Stomach (tissue), 9 donors: ENCODE results near the gene LSAMP. TPM values are rescaled to one million over a fixed set of nuclear protein-coding genes. Genes with fewer than 3 reads are reported as not detected.

ENCODE experiments used
- DNase-seq, 2 donors: peaks; one replicate each; pipeline versions ENCODE4 v3.0.0 to v3.0.0-alpha.2; 2013 to 2019
- H3K27ac ChIP-seq, 5 donors: fragments of 200-600 bp in 4 of 5; sonication (generic) in 4 of 5; one replicate each; pipeline ENCODE4 v1.5.1; 2013 to 2019; ENCODE audit warnings: mild to moderate bottlenecking in 1 of 5, moderate library complexity in 1 of 5
- H3K27me3 ChIP-seq, 3 donors: fragments of 200-600 bp; sonication (generic); one replicate each; pipeline ENCODE4 v1.5.1; 2017 to 2019; ENCODE audit warnings: mixed run types in 1 of 3
- H3K36me3 ChIP-seq, 4 donors: fragments of 200-600 bp; sonication (generic); 1 replicate in 3 of 4; 2 replicates in 1 of 4; pipeline ENCODE4 v1.5.1; 2016 to 2019
- H3K4me1 ChIP-seq, 4 donors: fragments of 200-600 bp; sonication (generic); one replicate each; pipeline ENCODE4 v1.5.1; 2016 to 2019
- H3K4me3 ChIP-seq, 4 donors: fragments of 200-600 bp; sonication (generic) in 3 of 4; one replicate each; pipeline ENCODE4 v1.5.1; 2016 to 2019; ENCODE audit warnings: mild to moderate bottlenecking in 1 of 4
- H3K9me3 ChIP-seq, 4 donors: fragments of 200-600 bp; sonication (generic); one replicate each; pipeline ENCODE4 v1.5.1; 2016 to 2019
- EP300 ChIP-seq: sonication (generic); formaldehyde crosslinking; IDR thresholded peaks from one replicate; pipeline ENCODE4 v1.6.1; 2017; ENCODE audit warnings: antibody characterized with exemption
- POLR2A ChIP-seq, 4 donors: fragments of 450-650 bp; IDR thresholded peaks; one replicate each; pipeline ENCODE4 v1.6.1; 2016; ENCODE audit warnings: antibody characterized with exemption in 4 of 4, control low read depth in 2 of 4, mild to moderate bottlenecking in 1 of 4, moderate library complexity in 1 of 4
- POLR2AphosphoS5 ChIP-seq, 3 donors: sonication (generic); formaldehyde crosslinking; IDR thresholded peaks; one replicate each; pipeline ENCODE4 v1.6.1; 2016; ENCODE audit warnings: antibody characterized with exemption in 3 of 3
- WGBS, 5 donors: extraction: QIAGEN DNeasy Blood & Tissue Kit in 3 of 5; methylation state at CpG; one replicate each; pipeline versions ENCODE4 v1.1.5 to v1.1.7; 2013 to 2018; 5-methylcytosine and 5-hydroxymethylcytosine counted together
- intact Hi-C: fragments of 100-400 bp; cut with DNase I; formaldehyde crosslinking; loops from one replicate; pipeline ENCODE4 v1.15.1; 2023; ENCODE audit warnings: low total_unique reads
- polyA plus RNA-seq, 3 donors: library from polyadenylated mRNA; stranded (reverse); fragments of 200-250 nt; gene quantifications; one replicate each; pipeline ENCODE4 v1.2.3, GENCODE V29; 2013
- total RNA-seq, 5 donors: library from RNA; depleted of rRNA; stranded (reverse); fragments of >200 nt; gene quantifications; one replicate each; pipeline versions ENCODE4 v1.1.0 to v1.2.3, GENCODE V29; 2014 to 2016
- TF ChIP-seq, protein P1 (sequence below), 7 experiments: fragments of 450-650 bp in 4 of 7; fragments of 200-600 bp in 3 of 7; sonication (generic) in 3 of 7; IDR thresholded peaks; one replicate each; pipeline ENCODE4 v1.5.1; 2016 to 2019; ENCODE audit warnings: antibody characterized with exemption in 7 of 7, control low read depth in 2 of 7, mild to moderate bottlenecking in 1 of 7
- donor health status: healthy with polysubstance abuse.
- donor health status: Bipolar disorder and iron deficiency.
- donor health status: healthy.

Gene LSAMP
- total and polyA plus RNA-seq, 8 donors: 1.1 to 20.7 (median 1.7) TPM

DNA sequence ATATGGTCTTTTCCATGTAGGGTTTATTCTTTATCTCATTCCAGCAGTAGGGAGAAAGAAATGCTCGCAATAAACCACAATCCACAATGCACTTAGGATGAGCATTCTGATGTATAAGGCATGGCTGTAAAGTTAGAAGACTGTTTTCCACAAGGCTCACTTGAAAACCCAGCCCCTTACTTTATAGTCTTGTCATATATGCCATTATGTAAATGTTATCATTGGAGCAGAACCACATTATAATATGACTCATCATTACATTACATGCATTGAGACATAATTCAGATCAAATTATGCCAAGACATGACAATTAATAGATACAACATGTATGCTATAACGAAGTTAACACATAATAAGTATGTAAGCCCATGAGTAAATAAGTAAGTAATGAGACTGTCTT is 348.1 kb downstream of the LSAMP start:
- Histone ChIP-seq H3K27ac (no peak overlapping the region), H3K27me3 (no peaks in the 10 kb centered on the region), H3K4me1 (no peaks in the 10 kb centered on the region), H3K9me3 (no peaks in the 10 kb centered on the region), H3K4me3 (no peak overlapping the region), H3K36me3 (no peaks in the 10 kb centered on the region)
- intact Hi-C loops: no loop called here
- TF ChIP-seq POLR2AphosphoS5 (IDR thresholded peaks at IDR 0.05): no peak
- no peak for TF ChIP-seq POLR2A (IDR thresholded peaks at IDR 0.05)
- TF ChIP-seq, protein P1, sequence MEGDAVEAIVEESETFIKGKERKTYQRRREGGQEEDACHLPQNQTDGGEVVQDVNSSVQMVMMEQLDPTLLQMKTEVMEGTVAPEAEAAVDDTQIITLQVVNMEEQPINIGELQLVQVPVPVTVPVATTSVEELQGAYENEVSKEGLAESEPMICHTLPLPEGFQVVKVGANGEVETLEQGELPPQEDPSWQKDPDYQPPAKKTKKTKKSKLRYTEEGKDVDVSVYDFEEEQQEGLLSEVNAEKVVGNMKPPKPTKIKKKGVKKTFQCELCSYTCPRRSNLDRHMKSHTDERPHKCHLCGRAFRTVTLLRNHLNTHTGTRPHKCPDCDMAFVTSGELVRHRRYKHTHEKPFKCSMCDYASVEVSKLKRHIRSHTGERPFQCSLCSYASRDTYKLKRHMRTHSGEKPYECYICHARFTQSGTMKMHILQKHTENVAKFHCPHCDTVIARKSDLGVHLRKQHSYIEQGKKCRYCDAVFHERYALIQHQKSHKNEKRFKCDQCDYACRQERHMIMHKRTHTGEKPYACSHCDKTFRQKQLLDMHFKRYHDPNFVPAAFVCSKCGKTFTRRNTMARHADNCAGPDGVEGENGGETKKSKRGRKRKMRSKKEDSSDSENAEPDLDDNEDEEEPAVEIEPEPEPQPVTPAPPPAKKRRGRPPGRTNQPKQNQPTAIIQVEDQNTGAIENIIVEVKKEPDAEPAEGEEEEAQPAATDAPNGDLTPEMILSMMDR (IDR thresholded peaks at IDR 0.05): no peak
- TF ChIP-seq EP300: no peak
- WGBS, 5 donors: 59 to 92% (median 72%) methylated on average over 2 of the region's 2 CpGs
- DNase-seq: no peak

- intact Hi-C loops: no loop called here
- TF ChIP-seq EP300 (no peak), POLR2AphosphoS5 (IDR thresholded peaks at IDR 0.05) (no peak), POLR2A (IDR thresholded peaks at IDR 0.05) (no peak)
- TF ChIP-seq, protein P1 (IDR thresholded peaks at IDR 0.05): no peak
- H3K27ac ChIP-seq: no peak overlapping the region
- H3K9me3 ChIP-seq: no peaks in the 10 kb centered on the region
- H3K4me1 ChIP-seq: no peaks in the 10 kb centered on the region
- no peak overlapping the region for H3K4me3 ChIP-seq
- 85 to 98% (median 89%) methylated on average over 2 of the region's 2 CpGs for WGBS, 5 donors
- H3K36me3 ChIP-seq: no peaks in the 10 kb centered on the region
- no peak for DNase-seq
- no peaks in the 10 kb centered on the region for H3K27me3 ChIP-seq
Observed at GRCh38 chr3:116096631-116097030, 348.7 kb downstream of the LSAMP start.

DNA sequence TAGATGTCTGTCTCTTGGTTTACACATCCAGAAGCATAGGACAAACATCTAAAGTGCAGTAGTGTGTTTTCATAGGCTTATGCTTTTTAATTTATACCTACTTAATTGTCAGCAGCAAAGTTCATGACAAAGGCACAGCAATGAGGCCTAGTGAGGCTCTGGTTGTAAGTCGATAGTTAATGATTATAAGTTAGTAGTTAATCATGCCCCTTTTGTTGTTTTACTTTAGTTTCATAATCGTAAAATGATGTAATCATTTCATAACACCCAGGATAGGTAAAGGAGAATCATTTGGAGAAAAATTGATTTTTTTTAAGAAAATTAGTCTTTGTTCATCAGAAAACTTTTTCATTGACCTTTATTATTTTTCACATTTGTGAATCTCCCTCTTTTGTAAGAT is 351.9 kb downstream of the LSAMP start:
- Histone ChIP-seq H3K9me3 (peaks cover 0 to 12% (median 3%) of the 10 kb centered on the region in 4 donors), H3K36me3 (no peaks in the 10 kb centered on the region), H3K4me3 (no peak overlapping the region), H3K4me1 (no peaks in the 10 kb centered on the region), H3K27me3 (no peaks in the 10 kb centered on the region), H3K27ac (no peak overlapping the region)
- TF ChIP-seq EP300: no peak
- TF ChIP-seq, protein P1 (IDR thresholded peaks at IDR 0.05): no peak
- TF ChIP-seq POLR2A (IDR thresholded peaks at IDR 0.05): no peak
- no peak for TF ChIP-seq POLR2AphosphoS5 (IDR thresholded peaks at IDR 0.05)
- DNase-seq: no peak
- intact Hi-C loops: no loop called here
- 63 to 75% (median 69%) methylated on average over 2 of the region's 2 CpGs for WGBS, 5 donors

DNA sequence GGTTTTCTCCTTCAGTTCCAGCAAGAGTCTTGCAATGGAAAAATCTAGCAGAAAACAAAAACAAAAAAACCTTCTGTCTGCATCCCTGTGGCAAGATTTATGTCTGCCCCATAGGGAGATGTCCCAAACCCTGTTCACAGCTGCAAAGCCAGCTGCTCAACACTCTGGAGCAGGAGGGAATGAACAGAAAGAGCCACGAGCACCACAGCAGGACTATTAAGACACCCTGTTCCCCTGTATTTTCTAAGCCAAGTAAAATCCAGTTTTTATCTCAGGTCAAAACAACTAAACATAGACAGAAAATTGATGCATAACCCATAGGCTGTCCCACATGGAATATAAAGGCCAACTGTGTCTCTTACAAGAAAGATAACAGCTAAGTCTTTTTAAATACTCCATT is 357.9 kb downstream of the LSAMP start:
- no peak overlapping the region for H3K27ac ChIP-seq
- no peak for DNase-seq
- H3K36me3 ChIP-seq: no peaks in the 10 kb centered on the region
- H3K27me3 ChIP-seq: no peaks in the 10 kb centered on the region
- TF ChIP-seq EP300: no peak
- TF ChIP-seq, protein P1 (IDR thresholded peaks at IDR 0.05): no peak
- no peak for TF ChIP-seq POLR2A (IDR thresholded peaks at IDR 0.05)
- TF ChIP-seq POLR2AphosphoS5 (IDR thresholded peaks at IDR 0.05): no peak
- no peaks in the 10 kb centered on the region for H3K4me1 ChIP-seq
- intact Hi-C loops: no loop called here
- WGBS, 5 donors: 17 to 40% (median 31%) methylated on average over 1 of the region's 1 CpG
- H3K4me3 ChIP-seq: no peak overlapping the region
- peaks cover 0 to 12% (median 3%) of the 10 kb centered on the region in 4 donors for H3K9me3 ChIP-seq
